Spleen (tissue), 7 donors: Measurements from ENCODE around the gene PPA2.

Source experiments
- CTCF ChIP-seq, 11 experiments: fragments of 200-600 bp in 7 of 11; fragments of 450-650 bp in 4 of 11; sonication (generic) in 4 of 11; IDR thresholded peaks in 8 of 11; conservative IDR thresholded peaks in 3 of 11; 1 replicate in 7 of 11; 2 replicates in 4 of 11; pipeline versions ENCODE4 v1.4.0 to v1.8.0; 2016 to 2021; ENCODE audit warnings: antibody characterized with exemption in 11 of 11, inconsistent platforms in 4 of 11, mild to moderate bottlenecking in 1 of 11
- POLR2A ChIP-seq, 3 donors: fragments of 450-650 bp; IDR thresholded peaks; one replicate each; pipeline ENCODE4 v1.5.1; 2017; ENCODE audit warnings: antibody characterized with exemption in 3 of 3, mild to moderate bottlenecking in 1 of 3
- POLR2AphosphoS5 ChIP-seq, 3 donors: sonication (generic); formaldehyde crosslinking; IDR thresholded peaks; one replicate each; pipeline ENCODE4 v1.5.1; 2017; ENCODE audit warnings: antibody characterized with exemption in 3 of 3
- donor health status: DM: no; HTN: no; CAD: no; lungs with moderate emphysema.
- donor health status: DM: no; HTN: no; CAD: no.
- donor health status: DM: no; HTN: no; CAD: no.

DNA sequence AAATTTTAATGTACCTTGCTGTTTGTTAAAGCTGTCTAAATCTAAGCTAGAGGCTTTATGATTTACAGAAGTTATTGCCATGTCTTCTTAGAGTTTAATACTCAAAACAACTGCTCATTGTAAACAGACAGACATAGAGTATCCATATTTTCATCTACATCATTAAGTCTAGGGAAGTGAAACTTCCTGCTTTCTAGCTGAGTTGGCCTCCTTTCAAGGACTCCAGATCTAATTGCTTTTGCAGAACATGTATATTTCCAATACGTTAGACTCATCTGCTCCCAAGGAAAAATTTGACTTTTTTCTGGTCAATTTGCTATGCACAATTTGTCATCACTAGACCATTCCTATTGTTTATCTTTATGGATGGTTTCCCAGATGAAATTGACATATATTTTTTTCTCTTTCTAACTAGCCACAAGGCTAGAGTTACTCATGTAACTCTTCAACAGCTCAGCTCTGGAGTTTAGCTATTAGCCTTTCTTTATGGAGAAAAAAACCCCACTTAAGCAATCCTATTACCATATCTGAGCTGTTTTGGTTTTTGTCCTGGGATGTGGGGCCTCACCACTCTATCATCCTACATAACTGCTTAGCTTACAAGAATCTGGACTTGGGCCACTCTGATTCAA is 122.9 kb downstream of the PPA2 start:
- TF ChIP-seq POLR2AphosphoS5 (IDR thresholded peaks at IDR 0.05) (no peak), POLR2A (IDR thresholded peaks at IDR 0.05) (no peak), CTCF (IDR thresholded peaks at IDR 0.05 in 8 of 11, conservative IDR thresholded peaks at IDR 0.05 in 3 of 11) (no peak)
